ENCODE measurements around the gene ADAMTS2. TPM values are rescaled to one million over a fixed set of nuclear protein-coding genes. Genes with fewer than 3 reads are reported as not detected.

Gene ADAMTS2
- total RNA-seq, 1 experiment from 2014 or later = not detected

DNA sequence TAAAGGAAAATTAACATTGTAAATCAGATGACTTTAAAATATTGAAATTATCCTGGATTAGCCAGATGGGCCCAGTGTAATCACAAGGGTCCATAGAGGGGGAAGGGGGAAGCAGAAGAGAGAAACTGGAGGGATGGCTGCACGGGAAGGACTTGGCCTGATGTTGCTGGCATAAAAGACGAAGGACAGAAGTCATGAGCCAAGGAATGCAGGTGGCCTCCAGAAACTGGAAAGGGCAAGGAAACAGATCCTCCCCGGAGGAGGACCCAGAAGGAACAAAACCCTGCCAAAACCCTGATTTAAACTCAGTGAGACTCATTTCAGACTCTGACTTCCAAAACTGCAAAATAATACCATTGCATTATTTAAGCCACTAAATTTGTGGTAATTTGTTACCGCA is 100.2 kb downstream of the ADAMTS2 start:
- DNase-seq = no peak
- CTCF ChIA-PET = no interaction called here
- H3K36me3 ChIP-seq (ENCODE audit: low read depth, low read length) = no peaks in the 10 kb centered on the region
- peaks cover 34% of the 10 kb centered on the region for H3K27me3 ChIP-seq (ENCODE audit: low read length)
- no peak overlapping the region for H3K27ac ChIP-seq (ENCODE audit: low read length)
- POLR2A ChIA-PET (ENCODE audit: unreplicated experiment) = no interaction called here
- H3K79me2 ChIP-seq (ENCODE audit: low read length) = no peaks in the 10 kb centered on the region
- H3K4me1 ChIP-seq (ENCODE audit: insufficient read depth, low read length) = no peaks in the 10 kb centered on the region
- no peaks in the 10 kb centered on the region for H3K9me3 ChIP-seq (ENCODE audit: low read length)
- no peak overlapping the region for H2AFZ ChIP-seq (ENCODE audit: low read length)
- no peak overlapping the region for H3K9ac ChIP-seq (ENCODE audit: low read length)
- no peak for TF ChIP-seq EZH2 (IDR thresholded peaks at IDR 0.05; ENCODE audit: low read length, unreplicated experiment)
- no peak for TF ChIP-seq EZH2phosphoT487 (IDR thresholded peaks at IDR 0.05; ENCODE audit: borderline replicate concordance, low read length)
- TF ChIP-seq, protein P1, sequence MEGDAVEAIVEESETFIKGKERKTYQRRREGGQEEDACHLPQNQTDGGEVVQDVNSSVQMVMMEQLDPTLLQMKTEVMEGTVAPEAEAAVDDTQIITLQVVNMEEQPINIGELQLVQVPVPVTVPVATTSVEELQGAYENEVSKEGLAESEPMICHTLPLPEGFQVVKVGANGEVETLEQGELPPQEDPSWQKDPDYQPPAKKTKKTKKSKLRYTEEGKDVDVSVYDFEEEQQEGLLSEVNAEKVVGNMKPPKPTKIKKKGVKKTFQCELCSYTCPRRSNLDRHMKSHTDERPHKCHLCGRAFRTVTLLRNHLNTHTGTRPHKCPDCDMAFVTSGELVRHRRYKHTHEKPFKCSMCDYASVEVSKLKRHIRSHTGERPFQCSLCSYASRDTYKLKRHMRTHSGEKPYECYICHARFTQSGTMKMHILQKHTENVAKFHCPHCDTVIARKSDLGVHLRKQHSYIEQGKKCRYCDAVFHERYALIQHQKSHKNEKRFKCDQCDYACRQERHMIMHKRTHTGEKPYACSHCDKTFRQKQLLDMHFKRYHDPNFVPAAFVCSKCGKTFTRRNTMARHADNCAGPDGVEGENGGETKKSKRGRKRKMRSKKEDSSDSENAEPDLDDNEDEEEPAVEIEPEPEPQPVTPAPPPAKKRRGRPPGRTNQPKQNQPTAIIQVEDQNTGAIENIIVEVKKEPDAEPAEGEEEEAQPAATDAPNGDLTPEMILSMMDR (conservative IDR thresholded peaks at IDR 0.05; ENCODE audit: low read depth, low read length) = no peak
- BruUV-seq (replicated peaks) = no TSS peak
- H3K4me2 ChIP-seq (ENCODE audit: low read length) = no peak overlapping the region
- no peaks in the 10 kb centered on the region for H3F3A ChIP-seq (ENCODE audit: low read length, unreplicated experiment)
- no peak overlapping the region for H3K4me3 ChIP-seq (ENCODE audit: low read length)
- intact Hi-C loops (cut with micrococcal nuclease) = no loop called here
- H4K20me1 ChIP-seq (ENCODE audit: low read length) = no peaks in the 10 kb centered on the region
- no peak for ATAC-seq
- no peaks in the 10 kb centered on the region for H3K9me2 ChIP-seq (replicated peaks; ENCODE audit: low read length)

DNA sequence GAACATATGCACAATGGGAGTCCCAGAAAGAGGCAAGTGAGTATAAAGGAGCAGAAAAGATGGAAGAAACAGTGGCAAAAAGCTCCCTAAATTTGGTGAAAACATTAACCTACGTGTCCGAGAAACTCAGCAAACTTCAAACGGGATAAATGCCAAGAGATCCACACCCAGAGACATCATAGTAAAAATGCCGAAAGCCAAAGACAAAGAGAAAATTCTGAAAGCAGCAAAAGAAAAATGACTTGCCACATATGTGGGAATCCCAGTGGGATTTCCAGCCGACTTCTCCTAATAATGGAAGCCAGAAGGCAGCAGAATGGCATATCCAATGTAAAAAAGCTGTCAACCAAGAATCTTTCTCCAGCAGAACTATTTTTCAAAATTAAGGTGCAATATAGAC is 101.2 kb downstream of the ADAMTS2 start:
- Histone ChIP-seq H3K4me3 (ENCODE audit: low read length) (no peak overlapping the region), H3K9me2 (replicated peaks; ENCODE audit: low read length) (no peaks in the 10 kb centered on the region), H3K27me3 (ENCODE audit: low read length) (peaks cover 29% of the 10 kb centered on the region), H3K4me2 (ENCODE audit: low read length) (no peak overlapping the region), H3F3A (ENCODE audit: low read length, unreplicated experiment) (no peaks in the 10 kb centered on the region), H3K27ac (ENCODE audit: low read length) (no peak overlapping the region), H3K79me2 (ENCODE audit: low read length) (no peaks in the 10 kb centered on the region), H3K9ac (ENCODE audit: low read length) (no peak overlapping the region), H4K20me1 (ENCODE audit: low read length) (no peaks in the 10 kb centered on the region), H3K9me3 (ENCODE audit: low read length) (no peaks in the 10 kb centered on the region), H2AFZ (ENCODE audit: low read length) (no peak overlapping the region), H3K36me3 (ENCODE audit: low read depth, low read length) (no peaks in the 10 kb centered on the region), H3K4me1 (ENCODE audit: insufficient read depth, low read length) (no peaks in the 10 kb centered on the region)
- ATAC-seq (no peak), DNase-seq (no peak)
- POLR2A ChIA-PET (ENCODE audit: unreplicated experiment) = no interaction called here
- intact Hi-C loops (cut with micrococcal nuclease) = no loop called here
- TF ChIP-seq, protein P1 (conservative IDR thresholded peaks at IDR 0.05; ENCODE audit: low read depth, low read length) = no peak
- TF ChIP-seq EZH2phosphoT487 (IDR thresholded peaks at IDR 0.05; ENCODE audit: borderline replicate concordance, low read length) (no peak), EZH2 (IDR thresholded peaks at IDR 0.05; ENCODE audit: low read length, unreplicated experiment) (no peak)
- no TSS peak for BruUV-seq (replicated peaks)
- CTCF ChIA-PET = no interaction called here

DNA sequence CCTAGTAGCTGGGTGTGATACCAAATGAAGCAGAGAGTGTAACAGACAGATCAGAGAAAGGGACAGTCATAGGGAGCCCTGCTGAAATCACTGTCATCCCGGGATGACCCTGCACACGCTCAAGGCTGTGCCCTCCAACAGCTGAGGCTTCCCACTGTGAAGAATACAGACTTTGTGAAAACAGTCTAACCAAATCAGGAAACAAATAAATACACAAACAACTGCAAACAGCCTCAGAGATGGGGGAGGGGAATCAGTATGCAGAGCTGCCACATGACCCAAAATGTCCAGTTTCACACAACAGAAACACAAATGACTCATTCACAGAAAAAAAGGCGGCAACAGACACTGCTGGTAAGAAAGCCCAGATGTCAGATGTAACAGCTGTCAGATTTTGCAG is 101.9 kb downstream of the ADAMTS2 start:
- POLR2A ChIA-PET (ENCODE audit: unreplicated experiment) = no interaction called here
- Histone ChIP-seq H3K4me2 (ENCODE audit: low read length) (no peak overlapping the region), H2AFZ (ENCODE audit: low read length) (no peak overlapping the region), H3K27me3 (ENCODE audit: low read length) (peaks cover 23% of the 10 kb centered on the region; the same call in 1 of the 2 replicates), H4K20me1 (ENCODE audit: low read length) (no peaks in the 10 kb centered on the region), H3K27ac (ENCODE audit: low read length) (no peak overlapping the region), H3K79me2 (ENCODE audit: low read length) (no peaks in the 10 kb centered on the region), H3K9ac (ENCODE audit: low read length) (no peak overlapping the region), H3K9me2 (replicated peaks; ENCODE audit: low read length) (no peaks in the 10 kb centered on the region), H3K9me3 (ENCODE audit: low read length) (no peaks in the 10 kb centered on the region), H3K4me1 (ENCODE audit: insufficient read depth, low read length) (no peaks in the 10 kb centered on the region), H3K36me3 (ENCODE audit: low read depth, low read length) (no peaks in the 10 kb centered on the region), H3F3A (ENCODE audit: low read length, unreplicated experiment) (no peaks in the 10 kb centered on the region), H3K4me3 (ENCODE audit: low read length) (no peak overlapping the region)
- no TSS peak for BruUV-seq (replicated peaks)
- CTCF ChIA-PET = no interaction called here
- DNase-seq (no peak), ATAC-seq (no peak)
- intact Hi-C loops (cut with micrococcal nuclease) = no loop called here
- no peak for TF ChIP-seq EZH2phosphoT487 (IDR thresholded peaks at IDR 0.05; ENCODE audit: borderline replicate concordance, low read length)
- no peak for TF ChIP-seq EZH2 (IDR thresholded peaks at IDR 0.05; ENCODE audit: low read length, unreplicated experiment)
- TF ChIP-seq, protein P1 (conservative IDR thresholded peaks at IDR 0.05; ENCODE audit: low read depth, low read length) = no peak
